HEK293 (cell line): ENCODE measurements around the gene PHLDA1.
A peak's percentile ranks its signal among the peaks of the same experiment; 100 is the strongest.

Experiments used
- CTCF ChIA-PET: fragments of 350-600 bp; formaldehyde crosslinking; extraction: SDS; loops from one replicate; lab custom pipeline; 2021; ENCODE audit warnings: antibody characterized with exemption; lab: Yijun Ruan, JAX
- POLR2A ChIA-PET: fragments of 300-600 bp; formaldehyde crosslinking; extraction: SDS; loops from one replicate; lab custom pipeline; 2020; ENCODE audit warnings: antibody characterized with exemption, inconsistent platforms; lab: Yijun Ruan, JAX
- H3K27ac ChIP-seq: fragments of 200-500 bp; sonication (Bioruptor generic); 2 replicates; pipeline ENCODE4 v1.5.1; 2014; ENCODE audit warnings: low read depth, low read length, control low read depth, inconsistent platforms; ENCODE audit errors: extremely low read depth
- H3K36me3 ChIP-seq, 2 experiments: fragments of 200-500 bp in 1 of 2; sonication (Bioruptor generic) in 1 of 2; 1 replicate in 1 of 2; 2 replicates in 1 of 2; pipeline ENCODE4 v1.5.1; 2014 to 2017; ENCODE audit warnings: inconsistent platforms in 2 of 2, low read length in 2 of 2; ENCODE audit not compliant: control insufficient read depth in 2 of 2, insufficient read depth in 1 of 2
- H3K4me1 ChIP-seq: fragments of 200-500 bp; sonication (Bioruptor generic); 2 replicates; pipeline ENCODE4 v1.5.1; 2014; ENCODE audit warnings: mild to moderate bottlenecking, low read length, inconsistent platforms; ENCODE audit not compliant: control insufficient read depth, insufficient read depth
- H3K4me3 ChIP-seq: 2 replicates; pipeline ENCODE4 v1.5.1; 2011; ENCODE audit warnings: low read depth, mild to moderate bottlenecking, control low read depth, low read length, moderate library complexity
- H3K9me3 ChIP-seq: fragments of 200-500 bp; sonication (Bioruptor generic); 2 replicates; pipeline ENCODE4 v1.5.1; 2014; ENCODE audit warnings: low read depth, low read length, inconsistent platforms; ENCODE audit not compliant: control insufficient read depth, insufficient read depth
- EGR2 ChIP-seq: fragments of 450-650 bp; formaldehyde crosslinking; IDR thresholded peaks from 2 replicates; pipeline ENCODE4 v1.5.1; 2016; ENCODE audit warnings: low read depth, missing biosample characterization, missing genetic modification characterization
- KLF16 ChIP-seq: fragments of 450-650 bp; formaldehyde crosslinking; IDR thresholded peaks from 2 replicates; pipeline ENCODE4 v1.5.1; 2017; ENCODE audit warnings: missing biosample characterization, missing genetic modification characterization
- ZBTB17 ChIP-seq: fragments of 450-650 bp; formaldehyde crosslinking; IDR thresholded peaks from 2 replicates; pipeline ENCODE4 v1.5.1; 2016; ENCODE audit warnings: missing biosample characterization, missing genetic modification characterization
- ZBTB20 ChIP-seq: fragments of 450-650 bp; formaldehyde crosslinking; IDR thresholded peaks from 2 replicates; pipeline ENCODE4 v1.5.1; 2016; ENCODE audit warnings: missing biosample characterization, missing genetic modification characterization
- ZFHX2 ChIP-seq: fragments of 450-650 bp; formaldehyde crosslinking; conservative IDR thresholded peaks from 2 replicates; pipeline ENCODE4 v1.5.1; 2016; ENCODE audit warnings: missing biosample characterization, missing genetic modification characterization
- ZFP69B ChIP-seq: fragments of 450-650 bp; formaldehyde crosslinking; IDR thresholded peaks from 2 replicates; pipeline ENCODE4 v1.5.1; 2016; ENCODE audit warnings: missing biosample characterization, missing genetic modification characterization
- ZNF114 ChIP-seq: fragments of 450-650 bp; formaldehyde crosslinking; IDR thresholded peaks from 2 replicates; pipeline ENCODE4 v1.5.0; 2017; ENCODE audit warnings: missing biosample characterization, missing genetic modification characterization
- ZNF184 ChIP-seq: fragments of 450-650 bp; IDR thresholded peaks from 2 replicates; pipeline ENCODE4 v1.5.1; 2018; ENCODE audit warnings: missing biosample characterization, mild to moderate bottlenecking, missing genetic modification characterization
- ZNF2 ChIP-seq: fragments of 450-650 bp; formaldehyde crosslinking; IDR thresholded peaks from 2 replicates; pipeline ENCODE4 v1.5.1; 2016; ENCODE audit warnings: missing biosample characterization, missing genetic modification characterization
- ZNF292 ChIP-seq: fragments of 450-650 bp; formaldehyde crosslinking; IDR thresholded peaks from 2 replicates; pipeline ENCODE4 v1.5.1; 2016; ENCODE audit warnings: low read depth, missing biosample characterization, missing genetic modification characterization, borderline replicate concordance
- ZNF335 ChIP-seq: fragments of 450-650 bp; formaldehyde crosslinking; conservative IDR thresholded peaks from 2 replicates; pipeline ENCODE4 v1.5.1; 2016; ENCODE audit warnings: missing biosample characterization, missing genetic modification characterization
- ZNF341 ChIP-seq: fragments of 450-650 bp; formaldehyde crosslinking; IDR thresholded peaks from 2 replicates; pipeline ENCODE4; 2016; ENCODE audit warnings: low read depth, missing biosample characterization, missing genetic modification characterization
- ZNF792 ChIP-seq: fragments of 450-650 bp; formaldehyde crosslinking; IDR thresholded peaks from 2 replicates; pipeline ENCODE4 v1.5.1; 2016; ENCODE audit warnings: missing biosample characterization, missing genetic modification characterization
- ZSCAN16 ChIP-seq: fragments of 450-650 bp; formaldehyde crosslinking; IDR thresholded peaks from 2 replicates; pipeline ENCODE4 v1.5.1; 2016; ENCODE audit warnings: missing biosample characterization, missing genetic modification characterization
- ZXDB ChIP-seq: fragments of 450-650 bp; formaldehyde crosslinking; IDR thresholded peaks from 2 replicates; pipeline ENCODE4 v1.5.1; 2016; ENCODE audit warnings: missing biosample characterization, missing genetic modification characterization
- TF ChIP-seq, protein P1 (sequence below): fragments of 450-650 bp; IDR thresholded peaks from 2 replicates; pipeline ENCODE4 v1.5.1; 2018; ENCODE audit warnings: missing biosample characterization, mild to moderate bottlenecking, missing genetic modification characterization
- TF ChIP-seq, protein P2 (sequence below): fragments of 450-650 bp; formaldehyde crosslinking; IDR thresholded peaks from 2 replicates; pipeline ENCODE4 v1.5.1; 2016; ENCODE audit warnings: missing biosample characterization, missing genetic modification characterization
- TF ChIP-seq, protein P3 (sequence below): fragments of 450-650 bp; formaldehyde crosslinking; conservative IDR thresholded peaks from 2 replicates; pipeline ENCODE4 v1.5.1; 2016; ENCODE audit warnings: low read depth, missing biosample characterization, missing genetic modification characterization
- TF ChIP-seq, protein P4 (sequence below): fragments of 450-650 bp; formaldehyde crosslinking; IDR thresholded peaks from 2 replicates; pipeline ENCODE4 v1.5.1; 2016; ENCODE audit warnings: missing biosample characterization, missing genetic modification characterization

The PHLDA1 gene

DNA sequence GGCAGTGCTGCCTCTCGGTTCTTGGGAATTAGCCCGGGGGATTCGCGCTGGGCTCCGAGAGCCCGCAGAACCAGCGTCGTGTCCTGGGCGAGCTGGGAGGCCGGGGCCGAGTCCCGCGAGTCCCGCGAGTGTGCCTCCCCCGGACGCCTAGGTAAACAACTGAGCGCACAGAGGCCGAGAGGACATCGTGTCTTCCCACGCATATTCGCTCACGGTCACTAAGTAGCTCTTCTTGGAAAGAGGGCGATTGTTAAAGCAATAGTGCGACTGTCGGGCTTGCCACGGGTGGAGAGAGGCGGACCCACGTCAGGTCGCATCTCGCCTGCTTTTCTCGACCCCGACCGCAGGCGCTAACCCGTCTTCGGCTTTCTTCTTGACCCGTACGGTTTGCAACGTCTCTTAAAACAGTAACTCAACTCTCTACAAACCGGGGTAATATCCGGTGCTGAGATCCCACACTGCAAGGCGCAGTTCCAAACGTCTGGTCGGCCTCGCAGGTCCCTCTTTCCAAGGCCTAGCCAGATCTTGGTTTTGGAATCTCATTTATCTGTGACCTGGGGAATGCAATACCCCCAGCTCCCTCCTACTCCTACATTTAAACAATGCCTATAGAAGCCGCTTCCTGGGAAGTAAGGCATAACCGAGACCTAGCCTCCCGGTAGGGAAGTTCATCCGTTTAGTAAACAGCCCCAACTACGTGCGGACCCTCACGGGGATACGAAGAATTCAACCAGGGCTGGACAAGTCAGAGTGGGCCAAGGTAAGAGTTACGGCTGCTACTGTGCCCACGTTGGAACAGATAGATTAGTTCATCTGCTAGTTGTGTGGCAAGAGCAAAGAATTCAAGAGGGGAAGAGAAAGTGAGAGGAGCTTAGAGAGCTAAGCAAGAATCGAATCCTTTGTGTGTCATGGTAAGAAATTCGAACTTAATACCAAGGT, 736 bp upstream of the PHLDA1 start:
- POLR2A ChIA-PET = interaction anchor here (0.6 to 1.8 kb wide), 18 partner anchors 8 to 527 kb away, joined by 3 to 9 read pairs (median 4); partner anchors contain the start of genes BBS10, NAP1L1 and OSBPL8

GRCh38 chr12:76031081-76031413, 529 bp downstream of the PHLDA1 start:
- Histone ChIP-seq H3K9me3 (no peaks in the 10 kb centered on the region), H3K4me1 (no peaks in the 10 kb centered on the region; the same call in 1 of the 2 replicates), H3K4me3 (peak overlapping the region; percentile 77), H3K36me3 (no peaks in the 10 kb centered on the region), H3K27ac (peak overlapping the region; percentile 76; the same call in 1 of the 2 replicates)
- TF ChIP-seq, protein P1, sequence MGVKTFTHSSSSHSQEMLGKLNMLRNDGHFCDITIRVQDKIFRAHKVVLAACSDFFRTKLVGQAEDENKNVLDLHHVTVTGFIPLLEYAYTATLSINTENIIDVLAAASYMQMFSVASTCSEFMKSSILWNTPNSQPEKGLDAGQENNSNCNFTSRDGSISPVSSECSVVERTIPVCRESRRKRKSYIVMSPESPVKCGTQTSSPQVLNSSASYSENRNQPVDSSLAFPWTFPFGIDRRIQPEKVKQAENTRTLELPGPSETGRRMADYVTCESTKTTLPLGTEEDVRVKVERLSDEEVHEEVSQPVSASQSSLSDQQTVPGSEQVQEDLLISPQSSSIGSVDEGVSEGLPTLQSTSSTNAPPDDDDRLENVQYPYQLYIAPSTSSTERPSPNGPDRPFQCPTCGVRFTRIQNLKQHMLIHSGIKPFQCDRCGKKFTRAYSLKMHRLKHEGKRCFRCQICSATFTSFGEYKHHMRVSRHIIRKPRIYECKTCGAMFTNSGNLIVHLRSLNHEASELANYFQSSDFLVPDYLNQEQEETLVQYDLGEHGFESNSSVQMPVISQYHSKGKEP (tag by site-specific recombination) = peak; percentile 79
- TF ChIP-seq ZBTB17 (0 out of 2 replicates have a peak, but pooled peaks have one; percentile 3), ZNF792 (tag by site-specific recombination) (no peak), ZNF341 (tag by site-specific recombination) (peak; percentile 65)
- ChIA-PET POLR2A (interaction anchor here (0.8 to 1.8 kb wide), 18 partner anchors 9 to 528 kb away, joined by 3 to 9 read pairs (median 4); partner anchors contain the start of genes BBS10, NAP1L1 and OSBPL8), CTCF (interaction anchor here (0.6 to 5.0 kb wide), 11 partner anchors 10 to 547 kb away, joined by 3 to 43 read pairs (median 4); no protein-coding TSS in a partner anchor)

More for the DNA sequence above, 736 bp upstream of the PHLDA1 start:
- Histone ChIP-seq H3K4me3 (peak overlapping the region; percentile 77), H3K36me3 (no peaks in the 10 kb centered on the region), H3K27ac (peak overlapping the region; percentile 86), H3K4me1 (no peaks in the 10 kb centered on the region; the same call in 1 of the 2 replicates), H3K9me3 (no peaks in the 10 kb centered on the region)
- TF ChIP-seq ZNF292 (tag by site-specific recombination) = no peak
- TF ChIP-seq ZXDB (tag by site-specific recombination) = 0 out of 2 replicates have a peak, but pooled peaks have one; percentile 14
- TF ChIP-seq, protein P2, sequence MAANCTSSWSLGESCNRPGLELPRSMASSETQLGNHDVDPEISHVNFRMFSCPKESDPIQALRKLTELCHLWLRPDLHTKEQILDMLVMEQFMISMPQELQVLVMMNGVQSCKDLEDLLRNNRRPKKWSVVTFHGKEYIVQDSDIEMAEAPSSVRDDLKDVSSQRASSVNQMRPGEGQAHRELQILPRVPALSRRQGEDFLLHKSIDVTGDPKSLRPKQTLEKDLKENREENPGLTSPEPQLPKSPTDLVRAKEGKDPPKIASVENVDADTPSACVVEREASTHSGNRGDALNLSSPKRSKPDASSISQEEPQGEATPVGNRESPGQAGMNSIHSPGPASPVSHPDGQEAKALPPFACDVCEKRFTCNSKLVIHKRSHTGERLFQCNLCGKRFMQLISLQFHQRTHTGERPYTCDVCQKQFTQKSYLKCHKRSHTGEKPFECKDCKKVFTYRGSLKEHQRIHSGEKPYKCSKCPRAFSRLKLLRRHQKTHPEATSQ (tag by site-specific recombination) = no peak
- TF ChIP-seq ZFHX2 = peak; percentile 64
- TF ChIP-seq ZNF2 = no peak
- 0 out of 2 replicates have a peak, but pooled peaks have one; percentile 53 for TF ChIP-seq ZBTB20 (tag by site-specific recombination)
- TF ChIP-seq, protein P3, sequence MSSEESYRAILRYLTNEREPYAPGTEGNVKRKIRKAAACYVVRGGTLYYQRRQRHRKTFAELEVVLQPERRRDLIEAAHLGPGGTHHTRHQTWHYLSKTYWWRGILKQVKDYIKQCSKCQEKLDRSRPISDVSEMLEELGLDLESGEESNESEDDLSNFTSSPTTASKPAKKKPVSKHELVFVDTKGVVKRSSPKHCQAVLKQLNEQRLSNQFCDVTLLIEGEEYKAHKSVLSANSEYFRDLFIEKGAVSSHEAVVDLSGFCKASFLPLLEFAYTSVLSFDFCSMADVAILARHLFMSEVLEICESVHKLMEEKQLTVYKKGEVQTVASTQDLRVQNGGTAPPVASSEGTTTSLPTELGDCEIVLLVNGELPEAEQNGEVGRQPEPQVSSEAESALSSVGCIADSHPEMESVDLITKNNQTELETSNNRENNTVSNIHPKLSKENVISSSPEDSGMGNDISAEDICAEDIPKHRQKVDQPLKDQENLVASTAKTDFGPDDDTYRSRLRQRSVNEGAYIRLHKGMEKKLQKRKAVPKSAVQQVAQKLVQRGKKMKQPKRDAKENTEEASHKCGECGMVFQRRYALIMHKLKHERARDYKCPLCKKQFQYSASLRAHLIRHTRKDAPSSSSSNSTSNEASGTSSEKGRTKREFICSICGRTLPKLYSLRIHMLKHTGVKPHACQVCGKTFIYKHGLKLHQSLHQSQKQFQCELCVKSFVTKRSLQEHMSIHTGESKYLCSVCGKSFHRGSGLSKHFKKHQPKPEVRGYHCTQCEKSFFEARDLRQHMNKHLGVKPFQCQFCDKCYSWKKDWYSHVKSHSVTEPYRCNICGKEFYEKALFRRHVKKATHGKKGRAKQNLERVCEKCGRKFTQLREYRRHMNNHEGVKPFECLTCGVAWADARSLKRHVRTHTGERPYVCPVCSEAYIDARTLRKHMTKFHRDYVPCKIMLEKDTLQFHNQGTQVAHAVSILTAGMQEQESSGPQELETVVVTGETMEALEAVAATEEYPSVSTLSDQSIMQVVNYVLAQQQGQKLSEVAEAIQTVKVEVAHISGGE (tag by site-specific recombination) = 0 out of 2 replicates have a peak, but pooled peaks have one; percentile 8
- TF ChIP-seq ZNF114 (tag by site-specific recombination) = no peak
- TF ChIP-seq, protein P4, sequence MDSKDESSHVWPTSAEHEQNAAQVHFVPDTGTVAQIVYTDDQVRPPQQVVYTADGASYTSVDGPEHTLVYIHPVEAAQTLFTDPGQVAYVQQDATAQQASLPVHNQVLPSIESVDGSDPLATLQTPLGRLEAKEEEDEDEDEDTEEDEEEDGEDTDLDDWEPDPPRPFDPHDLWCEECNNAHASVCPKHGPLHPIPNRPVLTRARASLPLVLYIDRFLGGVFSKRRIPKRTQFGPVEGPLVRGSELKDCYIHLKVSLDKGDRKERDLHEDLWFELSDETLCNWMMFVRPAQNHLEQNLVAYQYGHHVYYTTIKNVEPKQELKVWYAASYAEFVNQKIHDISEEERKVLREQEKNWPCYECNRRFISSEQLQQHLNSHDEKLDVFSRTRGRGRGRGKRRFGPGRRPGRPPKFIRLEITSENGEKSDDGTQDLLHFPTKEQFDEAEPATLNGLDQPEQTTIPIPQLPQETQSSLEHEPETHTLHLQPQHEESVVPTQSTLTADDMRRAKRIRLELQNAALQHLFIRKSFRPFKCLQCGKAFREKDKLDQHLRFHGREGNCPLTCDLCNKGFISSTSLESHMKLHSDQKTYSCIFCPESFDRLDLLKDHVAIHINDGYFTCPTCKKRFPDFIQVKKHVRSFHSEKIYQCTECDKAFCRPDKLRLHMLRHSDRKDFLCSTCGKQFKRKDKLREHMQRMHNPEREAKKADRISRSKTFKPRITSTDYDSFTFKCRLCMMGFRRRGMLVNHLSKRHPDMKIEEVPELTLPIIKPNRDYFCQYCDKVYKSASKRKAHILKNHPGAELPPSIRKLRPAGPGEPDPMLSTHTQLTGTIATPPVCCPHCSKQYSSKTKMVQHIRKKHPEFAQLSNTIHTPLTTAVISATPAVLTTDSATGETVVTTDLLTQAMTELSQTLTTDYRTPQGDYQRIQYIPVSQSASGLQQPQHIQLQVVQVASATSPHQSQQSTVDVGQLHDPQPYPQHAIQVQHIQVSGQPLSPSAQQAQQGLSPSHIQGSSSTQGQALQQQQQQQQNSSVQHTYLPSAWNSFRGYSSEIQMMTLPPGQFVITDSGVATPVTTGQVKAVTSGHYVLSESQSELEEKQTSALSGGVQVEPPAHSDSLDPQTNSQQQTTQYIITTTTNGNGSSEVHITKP = no peak
- TF ChIP-seq ZNF184 = no peak
- TF ChIP-seq ZFP69B (tag by site-specific recombination) = 0 out of 2 replicates have a peak, but pooled peaks have one; percentile 14
- TF ChIP-seq KLF16 (tag by site-specific recombination) = no peak
- TF ChIP-seq EGR2 (tag by site-specific recombination) = 0 out of 2 replicates have a peak, but pooled peaks have one; percentile 54
- no peak for TF ChIP-seq ZSCAN16 (tag by site-specific recombination)
- TF ChIP-seq ZNF335 (tag by site-specific recombination) = peak; percentile 26; the same call in 1 of the 2 replicates
- CTCF ChIA-PET = interaction anchor here (0.6 to 5.0 kb wide), 8 partner anchors 216 to 554 kb away, joined by 3 to 43 read pairs (median 4); no protein-coding TSS in a partner anchor
